ENCODE data around the gene KCNF1.
"Not testable (repeated sequence)": the region's sequence is repeated elsewhere in the genome, so short reads cannot be mapped to it uniquely, and the experiment has no call there.

KCNF1 gene

DNA sequence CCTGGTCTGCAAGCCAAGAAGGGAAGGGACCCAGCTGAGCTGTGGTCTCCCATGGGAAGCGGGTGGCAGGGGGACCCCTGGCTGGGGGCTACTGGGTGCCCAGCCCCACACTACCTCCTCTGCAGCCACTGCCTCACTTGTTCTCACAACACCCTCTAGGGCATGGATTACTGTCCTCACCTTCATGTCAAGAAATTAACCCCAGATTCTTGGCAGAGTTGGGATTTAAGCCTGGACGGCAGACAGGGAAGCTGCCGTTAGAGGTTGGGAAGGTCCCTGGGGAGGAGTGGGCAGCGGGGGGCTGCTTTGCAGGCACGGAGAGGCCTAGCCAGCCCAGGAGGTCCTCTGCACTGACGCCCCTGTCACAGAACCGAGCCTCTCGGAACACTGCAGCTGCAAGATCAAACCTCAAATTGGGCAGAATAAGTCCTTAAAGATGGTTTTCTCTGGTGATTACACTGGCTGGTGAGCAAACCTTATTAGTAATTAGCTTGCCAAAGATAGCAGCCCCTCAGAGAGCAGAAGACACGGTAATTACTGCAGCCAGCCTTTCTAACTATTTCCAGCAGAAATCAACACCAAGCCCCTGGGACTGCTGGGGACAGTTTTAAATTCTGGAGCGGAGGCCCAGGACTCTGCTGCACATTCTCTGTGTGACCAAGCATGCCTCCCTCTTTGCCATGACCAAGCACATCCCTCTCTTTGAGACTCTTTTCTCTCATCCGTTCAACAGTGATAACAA is 35.9 kb downstream of the KCNF1 start:
- DNase-seq = no peak

DNA sequence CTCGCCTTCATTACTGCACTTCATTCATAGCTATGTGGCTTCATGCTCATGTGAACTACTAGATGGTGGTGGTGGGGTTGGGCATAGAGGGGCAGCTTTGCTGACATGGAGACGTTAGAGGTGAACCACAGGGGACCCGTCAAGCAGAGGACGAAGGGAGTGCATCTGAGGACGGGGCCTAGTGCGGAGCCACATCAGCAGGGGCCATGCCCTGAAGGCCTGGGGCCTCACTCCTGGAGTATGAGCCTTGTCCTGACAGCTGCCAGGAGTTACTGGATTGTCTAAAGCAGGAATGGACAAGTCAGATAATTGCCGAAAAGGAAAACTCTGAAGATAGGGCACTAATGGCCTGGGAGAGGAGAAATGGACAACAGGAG is 36.4 kb downstream of the KCNF1 start:
- DNase-seq = no peak

DNA sequence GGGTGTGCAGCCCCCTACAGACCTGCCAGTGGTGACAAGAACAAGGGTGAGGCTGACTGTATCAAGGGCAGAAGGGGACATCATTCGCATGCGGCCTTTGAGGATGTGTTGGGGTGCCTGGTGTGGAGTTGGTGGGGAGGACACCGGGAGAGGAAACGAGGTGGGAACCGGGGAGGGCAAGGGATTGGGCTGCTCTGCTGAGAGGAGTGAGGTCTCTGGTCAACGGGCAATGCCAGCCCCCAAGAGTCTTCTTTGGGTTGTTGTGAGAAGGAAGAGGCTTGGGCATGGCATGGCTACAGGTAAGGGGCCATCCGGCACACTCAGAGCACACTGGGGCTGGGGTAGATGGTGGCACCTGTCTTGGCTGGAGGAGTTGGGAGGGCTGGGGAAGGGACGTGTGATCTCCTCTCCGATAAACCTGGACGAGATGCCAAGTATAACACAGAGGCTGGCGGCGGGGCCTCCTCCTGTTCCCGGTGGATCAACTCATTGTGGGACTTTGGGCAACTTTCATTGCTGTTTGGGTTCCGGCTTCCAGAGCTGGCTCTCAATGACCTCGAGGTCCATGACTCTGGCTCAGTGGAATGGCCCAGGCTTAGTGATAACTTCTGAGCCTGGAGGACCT is 37.0 kb downstream of the KCNF1 start:
- DNase-seq = no peak

DNA sequence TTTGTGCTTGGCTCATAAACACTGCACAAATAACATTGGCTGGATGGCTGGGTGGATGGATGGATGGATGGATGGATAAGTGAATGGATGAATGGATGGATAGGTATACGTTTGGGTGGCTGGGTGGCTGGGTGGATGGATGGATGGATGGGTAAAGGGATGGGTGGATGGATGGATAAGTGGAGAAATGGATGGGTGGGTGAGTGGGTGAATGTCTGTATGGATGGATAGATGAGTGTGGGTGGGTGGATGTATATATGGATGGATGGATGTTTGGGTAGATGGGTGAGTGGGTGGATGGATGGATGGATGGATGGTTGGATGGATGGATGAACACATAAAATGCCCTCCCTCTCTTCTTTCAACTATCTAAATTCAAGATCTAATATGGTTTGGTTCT is 38.1 kb downstream of the KCNF1 start:
- no peak for DNase-seq

DNA sequence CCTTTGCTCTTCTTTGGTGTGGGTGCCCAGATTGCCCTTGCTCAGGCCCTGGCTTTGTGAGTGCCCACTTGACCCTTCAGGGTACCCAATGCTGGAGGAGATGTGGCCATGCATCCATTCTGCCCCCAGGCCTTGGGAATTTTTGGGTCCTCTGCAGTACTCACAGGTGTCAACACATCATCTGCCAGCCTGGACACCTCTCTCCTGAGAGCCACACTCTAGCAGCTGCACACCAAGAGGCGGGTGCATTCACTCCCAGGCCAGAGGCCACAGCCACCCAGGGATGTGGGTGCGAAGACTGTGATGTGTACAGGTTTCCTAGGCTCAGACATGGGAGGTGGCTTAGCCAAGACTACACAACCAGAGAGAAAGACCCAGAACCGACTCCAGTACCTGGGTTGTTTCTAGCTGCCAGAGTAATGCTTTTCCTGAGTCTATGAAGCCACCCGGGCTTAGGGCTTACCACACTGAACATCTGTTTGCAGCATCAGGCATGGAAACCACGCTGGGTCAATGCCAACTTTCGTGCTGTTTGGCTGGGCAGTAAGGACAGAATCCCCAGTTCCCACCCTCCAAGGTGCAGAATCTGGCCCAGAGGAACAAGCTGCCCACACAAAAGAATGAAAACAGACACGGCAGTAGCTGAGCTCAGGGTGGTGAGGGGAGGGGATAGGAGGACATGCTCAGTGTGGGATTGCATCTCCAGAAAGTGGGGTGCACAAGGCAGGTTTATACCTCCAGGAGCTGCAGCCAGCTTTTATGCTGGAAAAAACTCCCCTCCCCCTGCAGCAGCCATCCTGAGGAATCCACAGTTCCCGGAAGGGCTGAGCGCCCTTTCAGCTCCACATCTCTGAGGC is 40.1 kb downstream of the KCNF1 start:
- no peak for DNase-seq

DNA sequence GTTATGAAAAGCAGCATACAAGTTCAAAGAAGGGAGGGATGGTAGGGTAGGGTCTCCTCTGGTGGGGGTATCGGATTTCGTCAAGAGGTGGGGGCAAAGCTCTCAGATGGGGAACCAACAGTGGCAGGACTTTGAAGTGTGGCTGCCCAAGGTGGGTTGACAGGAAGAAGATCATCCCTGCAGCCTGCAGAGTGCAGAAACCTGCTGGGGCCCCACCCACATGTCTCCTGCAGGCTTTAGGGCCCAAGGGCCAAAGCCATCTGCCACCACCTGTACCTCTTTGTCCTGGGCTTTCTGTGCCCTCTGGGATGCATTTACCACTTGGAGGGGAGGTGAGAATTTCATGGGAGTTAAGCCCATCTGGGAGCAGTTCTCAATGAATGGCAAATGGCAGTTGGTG is 42.7 kb downstream of the KCNF1 start:
- DNase-seq = no peak

DNA sequence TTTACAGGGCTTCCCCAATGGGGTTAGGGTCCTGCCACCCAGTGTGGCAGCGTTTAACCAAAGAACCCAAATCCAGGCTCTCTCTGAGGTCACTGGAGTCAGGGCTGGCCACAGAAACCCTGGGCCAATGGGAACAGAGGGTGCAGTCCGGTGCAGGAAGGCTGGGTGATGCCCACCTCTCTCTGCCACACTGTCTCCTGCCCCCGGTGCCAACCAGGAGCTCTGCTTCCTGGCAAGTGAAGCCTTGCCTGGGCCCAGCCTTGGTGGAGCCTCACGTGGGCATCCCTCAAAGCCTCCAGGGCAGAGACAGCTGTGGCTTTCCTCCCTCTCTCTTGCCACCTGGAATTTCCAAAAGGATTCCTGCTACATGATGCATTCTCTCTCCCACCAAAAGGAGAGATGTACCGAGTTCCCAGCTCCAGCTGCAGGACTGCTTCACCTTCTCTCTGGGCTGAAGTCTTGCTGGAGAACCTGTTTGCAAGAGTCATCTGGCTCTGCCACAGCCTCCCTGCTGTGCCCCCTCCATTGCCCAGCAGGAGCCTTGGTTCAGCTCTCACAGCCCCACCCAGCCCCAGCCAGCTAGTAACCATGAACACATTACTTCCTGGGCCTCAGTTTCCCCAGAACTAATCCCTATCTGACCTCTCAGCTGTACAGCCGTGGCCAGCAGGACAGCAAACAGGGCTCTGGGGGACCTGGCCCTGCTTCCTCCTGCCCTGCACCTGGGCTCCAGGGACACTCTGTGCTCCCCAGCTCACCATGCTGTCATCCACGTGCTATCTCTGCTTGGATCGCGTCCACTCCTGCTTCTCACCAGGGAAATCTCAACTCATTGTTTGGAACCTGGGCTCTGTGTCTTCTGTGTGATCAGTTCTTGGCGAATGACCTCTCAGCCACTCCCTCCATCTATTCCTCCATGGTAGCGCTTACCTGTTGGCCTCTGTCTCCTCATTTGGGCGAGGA is 43.4 kb downstream of the KCNF1 start:
- no peak for DNase-seq

DNA sequence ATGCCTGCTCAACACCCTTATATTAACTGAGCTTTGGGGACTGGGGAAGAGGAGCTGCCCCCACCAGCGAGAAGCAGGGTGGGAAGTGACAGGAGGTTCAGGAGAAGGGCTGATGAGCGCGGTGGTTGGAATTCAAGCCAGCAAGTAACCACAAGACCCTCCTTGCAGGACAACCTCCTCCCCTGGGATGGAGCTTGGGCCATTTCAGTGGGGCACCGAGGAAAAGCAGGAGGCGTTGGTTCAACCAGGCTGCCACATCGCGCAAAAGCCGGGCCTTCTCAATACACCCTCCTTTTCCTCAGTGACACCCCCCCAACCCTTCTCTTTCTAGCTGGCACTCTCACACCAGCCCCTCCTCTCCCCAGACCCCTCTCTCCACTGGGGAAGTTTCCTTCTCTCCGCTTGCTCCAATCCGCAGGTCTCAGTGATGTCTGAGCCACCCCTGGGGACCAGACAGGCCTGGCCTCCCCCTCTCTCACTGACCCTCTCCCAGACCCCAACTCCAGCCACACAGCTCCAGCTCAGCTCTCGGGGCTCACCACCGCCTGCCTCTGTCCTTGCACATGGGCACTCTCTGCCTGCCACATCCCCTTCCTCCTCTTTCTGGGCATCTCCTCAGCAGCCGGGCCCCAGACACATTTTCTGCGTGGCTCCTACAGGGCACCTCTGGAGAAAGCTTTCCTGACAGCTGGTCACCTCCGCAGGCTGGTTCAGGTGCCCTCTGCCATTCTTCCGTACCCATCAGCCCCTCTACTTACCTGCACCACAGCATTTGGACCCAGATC is 44.5 kb downstream of the KCNF1 start:
- DNase-seq = no peak

DNA sequence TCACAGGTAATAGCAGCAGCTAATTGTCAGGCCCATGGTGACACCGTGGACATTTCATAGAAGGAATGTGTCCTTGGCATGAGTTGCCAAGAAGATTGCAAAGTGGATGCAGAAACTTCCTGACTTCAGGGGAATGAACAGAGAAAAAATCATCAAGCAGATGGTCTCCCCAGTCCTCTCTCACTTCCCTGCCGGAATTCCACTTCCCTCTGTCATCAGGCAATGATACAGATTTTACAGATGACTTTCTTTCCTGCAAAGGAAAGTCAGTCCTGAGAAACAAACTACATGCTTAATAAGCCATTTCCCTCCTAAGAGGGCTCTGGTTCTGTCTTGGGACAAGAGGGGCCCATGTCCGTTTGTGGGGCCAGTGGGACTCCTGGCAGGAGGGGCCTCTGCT is 45.7 kb downstream of the KCNF1 start:
- DNase-seq = no peak

DNA sequence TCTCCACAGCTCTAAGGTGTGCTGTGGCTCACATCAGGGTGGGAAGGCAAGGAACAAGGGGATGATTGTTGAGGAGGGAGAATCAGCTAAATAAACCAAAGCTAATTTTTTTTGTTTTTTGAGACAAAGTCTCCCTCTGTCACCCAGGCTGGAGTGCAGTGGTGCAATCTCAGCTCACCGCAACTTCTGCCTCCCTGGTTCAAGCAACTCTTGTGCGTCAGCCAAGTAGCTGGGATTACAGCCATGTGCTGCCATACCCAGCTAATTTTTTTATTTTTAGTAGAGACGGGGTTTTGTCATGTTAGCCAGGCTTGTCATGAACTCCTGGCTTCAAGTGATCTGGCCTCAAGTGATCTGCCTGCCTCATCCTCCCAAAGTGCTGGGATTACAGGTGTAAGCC is 46.7 kb downstream of the KCNF1 start:
- DNase-seq = not testable (repeated sequence)

DNA sequence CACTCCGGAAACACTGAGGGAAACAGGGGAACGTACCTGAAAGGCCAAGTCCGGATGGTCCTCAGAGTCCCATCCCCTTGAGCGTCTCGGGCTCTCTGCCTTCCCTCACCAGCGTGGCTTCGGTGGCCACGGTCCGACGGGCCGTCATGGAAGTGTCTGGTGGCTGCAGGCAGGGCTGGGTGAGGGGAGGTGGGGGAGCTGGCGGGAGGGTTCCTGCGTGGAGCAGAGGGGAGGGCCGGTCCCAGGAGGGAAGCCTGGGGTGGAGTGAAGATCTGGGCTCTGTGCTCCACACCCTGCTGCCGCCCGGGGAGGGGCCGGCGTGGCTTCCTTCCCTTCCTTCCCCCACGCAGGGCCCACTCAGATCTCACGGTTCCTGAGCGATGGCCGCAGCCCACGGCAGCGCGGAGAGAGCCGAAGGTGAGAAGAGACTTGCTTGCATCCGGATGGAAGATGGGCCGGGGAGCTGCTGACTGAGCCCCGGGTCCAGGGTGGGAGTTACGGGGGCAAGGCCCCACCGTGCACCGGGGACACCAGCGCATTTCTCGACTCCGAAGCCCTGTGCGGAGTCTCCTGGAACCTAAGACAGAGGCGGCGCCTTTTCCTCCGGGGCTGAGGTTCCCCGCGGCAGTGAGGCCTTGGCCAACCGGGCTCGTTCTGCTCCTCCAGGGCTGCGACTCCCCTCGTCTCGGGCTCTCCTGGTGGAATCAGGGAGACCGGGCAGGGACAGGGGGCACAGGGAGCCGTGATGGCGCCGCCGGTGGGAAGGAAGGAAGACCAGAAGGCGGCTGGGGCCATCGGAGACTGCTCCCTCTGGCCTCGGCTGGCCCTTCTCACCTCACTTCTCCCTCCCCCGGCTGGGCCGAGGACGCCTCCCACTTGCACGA is 49.1 kb downstream of the KCNF1 start:
- DNase-seq = peak in 1 of 2 experiments; percentile 35

DNA sequence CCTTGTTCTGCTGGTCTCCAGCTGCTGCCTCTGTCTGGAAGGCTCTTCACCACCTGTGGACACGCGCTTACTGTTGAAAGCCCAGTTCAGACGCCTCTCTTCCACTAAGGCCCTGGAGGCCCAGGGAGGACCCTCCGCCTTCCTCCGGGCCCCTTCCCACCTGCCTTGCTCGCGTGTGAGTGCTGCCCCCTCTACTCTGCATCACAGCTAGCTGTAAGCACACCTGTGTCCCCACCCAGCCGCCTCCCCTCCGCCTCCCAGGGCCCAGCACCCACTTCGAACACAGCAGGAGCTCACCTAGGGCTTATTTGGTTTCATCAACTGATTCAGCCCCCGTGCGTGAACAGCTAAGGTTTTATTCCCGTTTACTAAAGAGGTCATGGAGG is 49.7 kb downstream of the KCNF1 start:
- DNase-seq = no peak

DNA sequence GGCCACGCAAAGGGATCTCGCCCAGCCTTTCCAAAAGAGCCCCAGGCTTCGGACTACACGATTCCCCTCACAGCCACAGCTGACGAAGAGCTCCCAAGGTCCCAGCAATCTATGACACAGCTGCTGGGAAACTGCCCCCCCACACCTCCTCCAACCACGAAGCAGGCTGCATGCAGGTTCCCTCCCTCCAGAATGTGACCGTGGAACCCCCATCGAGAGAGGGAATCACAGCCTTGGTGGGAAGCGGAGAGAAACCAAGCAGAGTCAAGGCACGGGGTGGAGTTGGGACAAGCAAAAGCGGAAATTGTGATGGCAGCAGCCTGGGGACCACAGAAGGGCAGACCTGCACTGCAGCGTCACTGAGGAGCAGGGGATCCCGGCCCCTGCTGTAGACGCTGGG is 50.3 kb downstream of the KCNF1 start:
- DNase-seq = no peak

DNA sequence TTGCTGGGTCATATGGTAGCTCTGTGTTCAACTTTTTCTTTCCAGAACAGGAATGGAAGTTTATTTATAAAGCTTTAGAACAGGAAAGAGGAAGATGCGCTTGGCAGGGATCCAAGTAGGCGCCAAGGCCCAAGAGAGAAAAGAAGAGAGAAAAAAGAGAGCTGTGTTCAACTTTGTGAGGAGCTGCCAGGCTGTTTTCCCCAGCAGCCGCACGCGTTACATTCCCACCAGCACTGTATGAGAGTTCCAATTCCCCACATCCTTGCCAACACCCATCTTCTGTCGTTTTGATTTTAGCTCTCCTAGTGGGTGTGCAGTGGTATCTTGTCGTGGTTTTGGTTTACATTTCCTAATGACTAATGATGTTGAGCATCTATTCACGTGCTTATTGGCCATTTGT is 51.4 kb downstream of the KCNF1 start:
- DNase-seq = no peak
